GM21576 (cell line): Measurements from ENCODE around the gene MAML1.

Source experiments
- ATAC-seq: cut with Tn5 transposase; IDR thresholded peaks from one replicate; pipeline ENCODE4 v1.9.1; 2021; ENCODE audit warnings: mild to moderate bottlenecking, moderate library complexity; ENCODE audit not compliant: unreplicated experiment

Gene MAML1

GRCh38 chr5:179802207-179802883 is 69.7 kb downstream of the MAML1 start:
- no peak for ATAC-seq

GRCh38 chr5:179802950-179803562 is 70.4 kb downstream of the MAML1 start:
- ATAC-seq: no peak

- ATAC-seq: no peak
These were observed 71.3 kb downstream of the MAML1 start for GRCh38 chr5:179803651-179804554.

GRCh38 chr5:179804555-179804947 is 71.9 kb downstream of the MAML1 start:
- ATAC-seq: no peak

GRCh38 chr5:179805070-179805528 is 72.5 kb downstream of the MAML1 start:
- ATAC-seq: no peak

GRCh38 chr5:179805529-179806249 is 73.1 kb downstream of the MAML1 start:
- ATAC-seq: peak; percentile 25

GRCh38 chr5:179806250-179807048 is 73.8 kb downstream of the MAML1 start, which contains the start of gene MGAT4B:
MGAT4B (minus strand) TSS chr5:179806866; CDS start chr5:179806583, 283 bp downstream.
- ATAC-seq: peak; percentile 52

GRCh38 chr5:179812135-179812825 is 79.7 kb downstream of the MAML1 start:
- ATAC-seq: no peak

- no peak for ATAC-seq
These were observed 80.5 kb downstream of the MAML1 start for GRCh38 chr5:179812997-179813607.

- no peak for ATAC-seq
These were observed 81.5 kb downstream of the MAML1 start for GRCh38 chr5:179814090-179814489.

- no peak for ATAC-seq
These were observed 83.0 kb downstream of the MAML1 start for GRCh38 chr5:179815491-179816249.

GRCh38 chr5:179816401-179816795 is 83.8 kb downstream of the MAML1 start:
- ATAC-seq: no peak

- ATAC-seq: no peak
These were observed 84.3 kb downstream of the MAML1 start for GRCh38 chr5:179816796-179817469.

- ATAC-seq: no peak
These were observed 84.8 kb downstream of the MAML1 start for GRCh38 chr5:179817470-179817840.

GRCh38 chr5:179817890-179818745 is 85.5 kb downstream of the MAML1 start:
- no peak for ATAC-seq

GRCh38 chr5:179818746-179819295 is 86.2 kb downstream of the MAML1 start:
- ATAC-seq: peak; percentile 63
